Measurements from ENCODE around the gene KRT20.

- TF ChIP-seq RAD21 (conservative IDR thresholded peaks at IDR 0.05 in 1 of 2, IDR thresholded peaks at IDR 0.05 in 1 of 2) (no peak), ZFP36 (IDR thresholded peaks at IDR 0.05; ENCODE audit: borderline replicate concordance, partially characterized antibody) (no peak), POLR2A (IDR thresholded peaks at IDR 0.05; ENCODE audit: low read length) (no peak), CBX8 (IDR thresholded peaks at IDR 0.05) (no peak), CTCF (IDR thresholded peaks at IDR 0.05) (no peak), HMGXB4 (CRISPR knock-in tag; IDR thresholded peaks at IDR 0.05; ENCODE audit: borderline replicate concordance) (no peak), TP53 (CRISPR knock-in tag; IDR thresholded peaks at IDR 0.05) (no peak), FOSL2 (IDR thresholded peaks at IDR 0.05) (no peak), FOSL2 (CRISPR knock-in tag; IDR thresholded peaks at IDR 0.05) (no peak), SMC3 (IDR thresholded peaks at IDR 0.05) (no peak), ELK1 (IDR thresholded peaks at IDR 0.05; ENCODE audit: low read depth, low read length) (no peak)
Observed at GRCh38 chr17:40895106-40895730, 10.2 kb upstream of the KRT20 start.
